ENCODE results near the gene SHLD2. TPM values are rescaled to one million over a fixed set of nuclear protein-coding genes. Genes with fewer than 3 reads are reported as not detected.
"Not testable (repeated sequence)": the region's sequence is repeated elsewhere in the genome, so short reads cannot be mapped to it uniquely, and the experiment has no call there.

SHLD2 gene
- total and polyA plus RNA-seq, 2 of the 13 experiments (the other 11 are each of a cell fraction or from before 2014, with no cell fraction given): 25.7 to 53.7 TPM

DNA sequence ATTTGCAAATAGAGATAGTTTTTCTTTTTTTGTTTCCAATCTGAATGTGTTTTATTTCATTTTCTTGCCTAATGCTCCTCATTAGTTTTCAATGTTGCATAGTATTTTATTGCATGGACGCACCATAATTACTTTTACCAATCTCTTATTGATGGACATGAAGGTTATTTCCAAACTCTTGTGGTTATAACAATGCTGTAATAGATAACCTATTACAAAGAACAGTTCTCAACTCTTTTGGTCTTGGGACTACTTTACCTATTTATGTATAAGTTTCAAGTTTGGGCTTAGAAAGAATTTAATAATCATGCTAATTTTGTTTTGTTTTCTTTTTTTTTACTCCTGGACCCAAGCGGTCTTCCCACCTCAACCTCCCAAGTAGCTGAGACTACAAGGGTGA, 7.0 kb downstream of the SHLD2 start:
- no peaks in the 10 kb centered on the region for H3K9me3 ChIP-seq (ENCODE audit: low read length)
- peaks cover 80% of the 10 kb centered on the region for H3K79me2 ChIP-seq (ENCODE audit: insufficient read depth, low read length)
- H2AFZ ChIP-seq (ENCODE audit: low read length): no peak overlapping the region
- no peak for FAIRE-seq
- WGBS (ENCODE audit: low lambda C conversion rate): 99% methylated on average over 2 of the region's 2 CpGs
- DNase-seq (ENCODE audit: low spot score): no peak
- H3K36me3 ChIP-seq (replicated peaks in 1 of 2; ENCODE audit: control insufficient read depth in 1 of 2, insufficient read depth in 2 of 2, low read length in 2 of 2): peaks cover 9 to 56% of the 10 kb centered on the region in 2 experiments
- no peak overlapping the region for H3K27ac ChIP-seq (ENCODE audit: extremely low read length, insufficient read depth, low read length)
- H3K4me2 ChIP-seq (ENCODE audit: low read depth, low read length): no peak overlapping the region
- no peak for TF ChIP-seq POLR2G (IDR thresholded peaks at IDR 0.05; ENCODE audit: low read depth, low read length)
- no peaks in the 10 kb centered on the region for H4K20me1 ChIP-seq (ENCODE audit: insufficient read depth, low read length)
- no peak overlapping the region for H3K9ac ChIP-seq (ENCODE audit: insufficient read depth, low read depth, low read length)
- no peaks in the 10 kb centered on the region for H3K27me3 ChIP-seq (ENCODE audit: control insufficient read depth in 1 of 2, insufficient read depth in 2 of 2, low read length in 2 of 2)
- peaks cover 46% of the 10 kb centered on the region for H3K4me1 ChIP-seq (ENCODE audit: insufficient read depth, low read length)
- ATAC-seq: no peak
- BruUV-seq (replicated peaks): no TSS peak
- CTCF ChIA-PET (ENCODE audit: low intra/inter-chr PET ratio, low total read pairs): no interaction called here
- H3K4me3 ChIP-seq (replicated peaks in 1 of 3; ENCODE audit: insufficient read depth in 1 of 3, low read depth in 2 of 3, low read length in 3 of 3): no peak overlapping the region
- intact Hi-C loops (cut with micrococcal nuclease; ENCODE audit: unreplicated experiment) (no loop called here), in situ Hi-C loops (cut with HindIII; ENCODE audit: extremely low pct_ligation_motif_present, low pct_unique_long_range_greater_than_20kb) (no loop called here)
- POLR2A ChIA-PET: no interaction called here

DNA sequence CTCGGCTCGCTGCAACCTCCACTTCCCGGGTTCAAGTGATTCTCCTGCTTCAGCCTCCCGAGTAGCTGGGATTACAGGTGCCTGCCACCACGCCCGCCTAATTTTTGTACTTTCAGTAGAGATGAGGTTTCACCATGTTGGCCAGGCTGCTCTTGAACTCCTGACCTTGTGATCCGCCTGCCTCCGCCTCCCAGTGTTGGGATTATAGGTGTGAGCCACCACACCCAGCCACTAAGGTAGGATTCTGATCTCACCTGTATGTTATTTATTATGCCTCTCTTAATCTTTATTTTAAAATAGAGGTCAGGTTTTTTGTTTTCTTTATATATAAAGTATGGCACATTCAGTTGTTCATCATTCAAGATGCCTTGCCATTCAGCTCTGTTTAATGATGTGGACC, 9.7 kb downstream of the SHLD2 start:
- H4K20me1 ChIP-seq (ENCODE audit: insufficient read depth, low read length); H3K9ac ChIP-seq (ENCODE audit: insufficient read depth, low read depth, low read length); H2AFZ ChIP-seq (ENCODE audit: low read length); ATAC-seq; H3K4me2 ChIP-seq (ENCODE audit: low read depth, low read length); FAIRE-seq; DNase-seq (ENCODE audit: low spot score); CTCF ChIA-PET (ENCODE audit: low intra/inter-chr PET ratio, low total read pairs); BruUV-seq (replicated peaks); in situ Hi-C loops (cut with HindIII; ENCODE audit: extremely low pct_ligation_motif_present, low pct_unique_long_range_greater_than_20kb); H3K4me3 ChIP-seq (replicated peaks in 1 of 3; ENCODE audit: insufficient read depth in 1 of 3, low read depth in 2 of 3, low read length in 3 of 3); H3K9me3 ChIP-seq (ENCODE audit: low read length); POLR2A ChIA-PET; H3K27me3 ChIP-seq (ENCODE audit: control insufficient read depth in 1 of 2, insufficient read depth in 2 of 2, low read length in 2 of 2); intact Hi-C loops (cut with micrococcal nuclease; ENCODE audit: unreplicated experiment); H3K27ac ChIP-seq (ENCODE audit: extremely low read length, insufficient read depth, low read length): not testable (repeated sequence)
- Histone ChIP-seq H3K4me1 (ENCODE audit: insufficient read depth, low read length) (peaks cover 20% of the 10 kb centered on the region), H3K36me3 (replicated peaks in 1 of 2; ENCODE audit: control insufficient read depth in 1 of 2, insufficient read depth in 2 of 2, low read length in 2 of 2) (peaks cover 13 to 65% of the 10 kb centered on the region in 2 experiments), H3K79me2 (ENCODE audit: insufficient read depth, low read length) (peaks cover 74% of the 10 kb centered on the region)
- WGBS (ENCODE audit: low lambda C conversion rate): 88% methylated on average over 8 of the region's 8 CpGs
